Liver (tissue), 9 donors: ENCODE measurements around the gene DNAAF5. TPM values are rescaled to one million over a fixed set of nuclear protein-coding genes. Genes with fewer than 3 reads are reported as not detected.

Source experiments
- DNase-seq: peaks from one replicate; pipeline ENCODE4 v3.0.0-alpha.2; 2017; ENCODE audit warnings: low spot score
- H3K27ac ChIP-seq, 2 donors: one replicate each; pipeline ENCODE4 v1.7.0; 2013; ENCODE audit warnings: inconsistent platforms in 2 of 2, low read length in 2 of 2, control low read depth in 1 of 2, low read depth in 1 of 2, mild to moderate bottlenecking in 1 of 2
- H3K27me3 ChIP-seq, 4 donors: one replicate each; pipeline versions ENCODE4 v1.6.1 to v1.7.0; 2013; ENCODE audit warnings: low read length in 3 of 4, inconsistent platforms in 1 of 4, mild to moderate bottlenecking in 1 of 4, moderate library complexity in 1 of 4; ENCODE audit not compliant: control insufficient read depth in 4 of 4, insufficient read depth in 4 of 4
- H3K36me3 ChIP-seq, 4 donors: one replicate each; pipeline versions ENCODE4 v1.6.1 to v1.7.0; 2013; ENCODE audit warnings: low read length in 3 of 4, mild to moderate bottlenecking in 3 of 4, low read depth in 1 of 4, moderate library complexity in 1 of 4; ENCODE audit not compliant: control insufficient read depth in 4 of 4, insufficient read depth in 3 of 4
- H3K4me1 ChIP-seq, 4 donors: one replicate each; pipeline versions ENCODE4 v1.6.1 to v1.7.0; 2013; ENCODE audit warnings: low read length in 3 of 4, mild to moderate bottlenecking in 3 of 4, moderate library complexity in 1 of 4; ENCODE audit not compliant: control insufficient read depth in 4 of 4, insufficient read depth in 4 of 4
- H3K4me3 ChIP-seq, 3 donors: one replicate each; pipeline versions ENCODE4 v1.6.1 to v1.7.0; 2013; ENCODE audit warnings: low read length in 3 of 3, control low read depth in 1 of 3, low read depth in 1 of 3, mild to moderate bottlenecking in 1 of 3
- H3K9ac ChIP-seq, 2 donors: one replicate each; pipeline ENCODE4 v1.7.0; 2013; ENCODE audit warnings: low read length in 2 of 2, mild to moderate bottlenecking in 2 of 2, moderate library complexity in 2 of 2, control low read depth in 1 of 2, low read depth in 1 of 2
- H3K9me3 ChIP-seq, 4 donors: one replicate each; pipeline versions ENCODE4 v1.6.1 to v1.7.0; 2013; ENCODE audit warnings: low read length in 3 of 4; ENCODE audit not compliant: control insufficient read depth in 4 of 4
- CTCF ChIP-seq: fragments of 150-350 bp; IDR thresholded peaks from 2 replicates; pipeline ENCODE4 v1.5.1; 2017; ENCODE audit warnings: improper control_type of control experiment, low read depth, low read length; ENCODE audit not compliant: missing input control
- EGR1 ChIP-seq, 2 donors: IDR thresholded peaks; 2 replicates each; pipeline ENCODE4 v1.6.1; 2016 to 2018; ENCODE audit warnings: antibody characterized with exemption in 2 of 2, low read depth in 2 of 2
- FOXA1 ChIP-seq: IDR thresholded peaks from 2 replicates; pipeline ENCODE4 v1.6.1; 2016; ENCODE audit warnings: antibody characterized with exemption
- FOXA2 ChIP-seq: IDR thresholded peaks from 2 replicates; pipeline ENCODE4 v1.6.1; 2016; ENCODE audit warnings: antibody characterized with exemption
- GABPA ChIP-seq, 2 donors: IDR thresholded peaks in 1 of 2; conservative IDR thresholded peaks in 1 of 2; 2 replicates each; pipeline ENCODE4 v1.6.1; 2016; ENCODE audit warnings: antibody characterized with exemption in 2 of 2, mild to moderate bottlenecking in 1 of 2, moderate library complexity in 1 of 2
- HNF4A ChIP-seq, 2 donors: conservative IDR thresholded peaks; 2 replicates each; pipeline ENCODE4 v1.6.1; 2016; ENCODE audit warnings: antibody characterized with exemption in 2 of 2, mild to moderate bottlenecking in 2 of 2
- HNF4G ChIP-seq: IDR thresholded peaks from 2 replicates; pipeline ENCODE4 v1.6.1; 2016; ENCODE audit warnings: antibody characterized with exemption
- JUND ChIP-seq, 2 donors: IDR thresholded peaks; 2 replicates each; pipeline ENCODE4 v1.6.1; 2016; ENCODE audit warnings: antibody characterized with exemption in 2 of 2
- RAD21 ChIP-seq, 2 donors: IDR thresholded peaks; 2 replicates each; pipeline ENCODE4 v1.6.1; 2016; ENCODE audit warnings: antibody characterized with exemption in 2 of 2, mild to moderate bottlenecking in 2 of 2
- RXRA ChIP-seq, 2 donors: IDR thresholded peaks; 2 replicates each; pipeline ENCODE4 v1.6.1; 2017 to 2018; ENCODE audit warnings: antibody characterized with exemption in 2 of 2, mild to moderate bottlenecking in 1 of 2
- SP1 ChIP-seq: IDR thresholded peaks from 2 replicates; pipeline ENCODE4 v1.6.1; 2018; ENCODE audit warnings: antibody characterized with exemption, mild to moderate bottlenecking
- TAF1 ChIP-seq: conservative IDR thresholded peaks from 2 replicates; pipeline ENCODE4 v1.6.1; 2016; ENCODE audit warnings: antibody characterized with exemption, mild to moderate bottlenecking
- YY1 ChIP-seq: IDR thresholded peaks from 2 replicates; pipeline ENCODE4 v1.6.1; 2016; ENCODE audit warnings: antibody characterized with exemption, mild to moderate bottlenecking
- ZBTB33 ChIP-seq: IDR thresholded peaks from 2 replicates; pipeline ENCODE4 v1.6.1; 2016; ENCODE audit warnings: antibody characterized with exemption
- WGBS: extraction: QIAGEN DNeasy Blood & Tissue Kit; methylation state at CpG from one replicate; pipeline ENCODE4 v1.1.7; 2013; 5-methylcytosine and 5-hydroxymethylcytosine counted together
- polyA plus RNA-seq, 2 donors: library from polyadenylated mRNA; stranded (reverse) in 1 of 2; unstranded in 1 of 2; fragments of 200-250 nt in 1 of 2; fragments of >200 nt in 1 of 2; fragmentation: Nextera tagmentation in 1 of 2; extraction: Ambion mirVana in 1 of 2; gene quantifications; one replicate each; pipeline versions ENCODE4 v1.2.1 to v1.2.3, GENCODE V29; 2013 to 2015
- total RNA-seq, 2 donors: library from RNA; depleted of rRNA; stranded (reverse); fragments of >200 nt; gene quantifications; one replicate each; pipeline ENCODE4 v1.2.3, GENCODE V29; 2014
- TF ChIP-seq, protein P1 (sequence below): IDR thresholded peaks from 2 replicates; pipeline ENCODE4 v1.6.1; 2016; ENCODE audit warnings: antibody characterized with exemption
- TF ChIP-seq, protein P2 (sequence below): IDR thresholded peaks from 2 replicates; pipeline ENCODE4 v1.6.1; 2016; ENCODE audit warnings: antibody characterized with exemption, mild to moderate bottlenecking
- TF ChIP-seq, protein P3 (sequence below): IDR thresholded peaks from 2 replicates; pipeline ENCODE4 v1.6.1; 2016; ENCODE audit warnings: antibody characterized with exemption
- donor health status: healthy.
- donor health status: healthy.
- donor health status: healthy.
- donor health status: healthy.
- donor health status: healthy.

The DNAAF5 gene
- total and polyA plus RNA-seq, 4 donors = 3.1 to 11.1 (median 9.5) TPM

- H3K36me3 ChIP-seq = no peaks in the 10 kb centered on the region
- no peak overlapping the region for H3K27ac ChIP-seq
- TF ChIP-seq ZBTB33 (no peak), EGR1 (IDR thresholded peaks at IDR 0.05; ENCODE audit: low read depth in 2 of 2) (no peak), TAF1 (no peak), FOXA2 (no peak), YY1 (no peak), RXRA (IDR thresholded peaks at IDR 0.05) (no peak), HNF4A (conservative IDR thresholded peaks at IDR 0.05) (no peak), FOXA1 (no peak), HNF4G (no peak), JUND (IDR thresholded peaks at IDR 0.05) (no peak), GABPA (IDR thresholded peaks at IDR 0.05 in 1 of 2, conservative IDR thresholded peaks at IDR 0.05 in 1 of 2) (no peak), SP1 (no peak)
- TF ChIP-seq, protein P1, sequence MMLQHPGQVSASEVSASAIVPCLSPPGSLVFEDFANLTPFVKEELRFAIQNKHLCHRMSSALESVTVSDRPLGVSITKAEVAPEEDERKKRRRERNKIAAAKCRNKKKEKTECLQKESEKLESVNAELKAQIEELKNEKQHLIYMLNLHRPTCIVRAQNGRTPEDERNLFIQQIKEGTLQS = no peak
- TF ChIP-seq, protein P2, sequence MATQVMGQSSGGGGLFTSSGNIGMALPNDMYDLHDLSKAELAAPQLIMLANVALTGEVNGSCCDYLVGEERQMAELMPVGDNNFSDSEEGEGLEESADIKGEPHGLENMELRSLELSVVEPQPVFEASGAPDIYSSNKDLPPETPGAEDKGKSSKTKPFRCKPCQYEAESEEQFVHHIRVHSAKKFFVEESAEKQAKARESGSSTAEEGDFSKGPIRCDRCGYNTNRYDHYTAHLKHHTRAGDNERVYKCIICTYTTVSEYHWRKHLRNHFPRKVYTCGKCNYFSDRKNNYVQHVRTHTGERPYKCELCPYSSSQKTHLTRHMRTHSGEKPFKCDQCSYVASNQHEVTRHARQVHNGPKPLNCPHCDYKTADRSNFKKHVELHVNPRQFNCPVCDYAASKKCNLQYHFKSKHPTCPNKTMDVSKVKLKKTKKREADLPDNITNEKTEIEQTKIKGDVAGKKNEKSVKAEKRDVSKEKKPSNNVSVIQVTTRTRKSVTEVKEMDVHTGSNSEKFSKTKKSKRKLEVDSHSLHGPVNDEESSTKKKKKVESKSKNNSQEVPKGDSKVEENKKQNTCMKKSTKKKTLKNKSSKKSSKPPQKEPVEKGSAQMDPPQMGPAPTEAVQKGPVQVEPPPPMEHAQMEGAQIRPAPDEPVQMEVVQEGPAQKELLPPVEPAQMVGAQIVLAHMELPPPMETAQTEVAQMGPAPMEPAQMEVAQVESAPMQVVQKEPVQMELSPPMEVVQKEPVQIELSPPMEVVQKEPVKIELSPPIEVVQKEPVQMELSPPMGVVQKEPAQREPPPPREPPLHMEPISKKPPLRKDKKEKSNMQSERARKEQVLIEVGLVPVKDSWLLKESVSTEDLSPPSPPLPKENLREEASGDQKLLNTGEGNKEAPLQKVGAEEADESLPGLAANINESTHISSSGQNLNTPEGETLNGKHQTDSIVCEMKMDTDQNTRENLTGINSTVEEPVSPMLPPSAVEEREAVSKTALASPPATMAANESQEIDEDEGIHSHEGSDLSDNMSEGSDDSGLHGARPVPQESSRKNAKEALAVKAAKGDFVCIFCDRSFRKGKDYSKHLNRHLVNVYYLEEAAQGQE = no peak
- TF ChIP-seq, protein P3, sequence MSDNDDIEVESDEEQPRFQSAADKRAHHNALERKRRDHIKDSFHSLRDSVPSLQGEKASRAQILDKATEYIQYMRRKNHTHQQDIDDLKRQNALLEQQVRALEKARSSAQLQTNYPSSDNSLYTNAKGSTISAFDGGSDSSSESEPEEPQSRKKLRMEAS = no peak
- H3K27me3 ChIP-seq = no peaks in the 10 kb centered on the region
- 94% methylated on average over 12 of the region's 12 CpGs for WGBS
- no peak overlapping the region for H3K4me3 ChIP-seq
- no peak overlapping the region for H3K9ac ChIP-seq
- no peak for DNase-seq
- H3K9me3 ChIP-seq = no peaks in the 10 kb centered on the region
- H3K4me1 ChIP-seq = no peaks in the 10 kb centered on the region
Measured at GRCh38 chr7:798921-799470, 72.5 kb downstream of the DNAAF5 start.

DNA sequence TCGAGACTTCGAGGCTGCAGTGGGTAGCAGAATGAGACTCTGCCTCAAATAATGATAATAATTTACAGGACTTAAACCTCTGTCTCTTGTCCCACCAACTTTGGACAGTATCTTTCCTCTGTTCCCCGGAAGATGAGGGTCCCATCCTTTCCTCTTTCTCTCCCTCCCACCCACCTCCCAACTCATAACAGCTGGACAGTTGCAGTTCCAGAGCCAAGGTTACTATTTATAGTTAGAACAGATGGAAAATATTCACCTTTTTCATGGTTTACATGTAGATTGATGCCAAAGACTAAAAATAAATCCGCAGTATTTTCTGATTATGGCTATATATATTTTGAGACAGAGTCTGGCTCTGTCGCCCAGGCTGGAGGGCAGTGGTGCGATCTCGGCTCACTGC is 74.2 kb downstream of the DNAAF5 start:
- H3K27ac ChIP-seq = no peak overlapping the region
- 94% methylated on average over 7 of the region's 7 CpGs for WGBS
- TF ChIP-seq GABPA (IDR thresholded peaks at IDR 0.05 in 1 of 2, conservative IDR thresholded peaks at IDR 0.05 in 1 of 2) = no peak
- no peak for TF ChIP-seq RAD21 (IDR thresholded peaks at IDR 0.05)
- no peak for TF ChIP-seq RXRA (IDR thresholded peaks at IDR 0.05)
- TF ChIP-seq, protein P1 = no peak
- TF ChIP-seq CTCF = no peak
- no peak for TF ChIP-seq ZBTB33
- no peak for TF ChIP-seq EGR1 (IDR thresholded peaks at IDR 0.05; ENCODE audit: low read depth in 2 of 2)
- no peak for TF ChIP-seq HNF4A (conservative IDR thresholded peaks at IDR 0.05)
- TF ChIP-seq, protein P3 = no peak
- no peak for TF ChIP-seq HNF4G
- TF ChIP-seq SP1 = no peak
- no peak for TF ChIP-seq FOXA2

More for the DNA sequence above, 74.2 kb downstream of the DNAAF5 start:
- Histone ChIP-seq H3K36me3 (no peaks in the 10 kb centered on the region), H3K9ac (no peak overlapping the region), H3K27me3 (no peaks in the 10 kb centered on the region), H3K9me3 (no peaks in the 10 kb centered on the region), H3K4me3 (no peak overlapping the region), H3K4me1 (no peaks in the 10 kb centered on the region)
- DNase-seq = no peak
